H9 (cell line): ENCODE results near the gene MAPRE3. TPM values are rescaled to one million over a fixed set of nuclear protein-coding genes. Genes with fewer than 3 reads are reported as not detected.

Source experiments
- DNase-seq: peaks from one replicate; pipeline ENCODE4 v3.0.0-alpha.2; 2017
- H2AFZ ChIP-seq: one replicate; pipeline ENCODE4 v1.6.1; 2013; ENCODE audit warnings: mild to moderate bottlenecking, low read length, control low read depth, moderate library complexity
- H2AK5ac ChIP-seq: 2 replicates; pipeline ENCODE4 v1.6.1; 2013; ENCODE audit warnings: low read length, control low read depth, mixed read lengths; ENCODE audit not compliant: insufficient read length
- H2BK120ac ChIP-seq: one replicate; pipeline ENCODE4 v1.6.1; 2013; ENCODE audit warnings: low read depth, mild to moderate bottlenecking, low read length, control low read depth, inconsistent platforms; ENCODE audit not compliant: poor library complexity, severe bottlenecking
- H2BK12ac ChIP-seq: 2 replicates; pipeline ENCODE4 v1.6.1; 2013; ENCODE audit warnings: low read length, control low read depth, mixed read lengths, low read depth; ENCODE audit not compliant: insufficient read length
- H2BK15ac ChIP-seq: 2 replicates; pipeline ENCODE4 v1.6.1; 2013; ENCODE audit warnings: low read depth, low read length, control low read depth
- H2BK20ac ChIP-seq: one replicate; pipeline ENCODE4 v1.6.1; 2013; ENCODE audit warnings: low read depth, mild to moderate bottlenecking, low read length, control low read depth, inconsistent platforms; ENCODE audit not compliant: poor library complexity, severe bottlenecking
- H2BK5ac ChIP-seq: 2 replicates; pipeline ENCODE4 v1.6.1; 2013; ENCODE audit warnings: low read length, control low read depth, mixed read lengths; ENCODE audit not compliant: insufficient read length
- H3K14ac ChIP-seq: 2 replicates; pipeline ENCODE4 v1.6.1; 2013; ENCODE audit warnings: low read length, control low read depth; ENCODE audit not compliant: insufficient read depth
- H3K18ac ChIP-seq: 2 replicates; pipeline ENCODE4 v1.6.1; 2013; ENCODE audit warnings: low read depth, mild to moderate bottlenecking, mixed read lengths, low read length, control low read depth; ENCODE audit not compliant: insufficient read length
- H3K23ac ChIP-seq: 2 replicates; pipeline ENCODE4 v1.6.1; 2013; ENCODE audit warnings: low read length, control low read depth, mixed read lengths, low read depth; ENCODE audit not compliant: insufficient read length
- H3K23me2 ChIP-seq: 2 replicates; pipeline ENCODE4 v1.6.1; 2013; ENCODE audit warnings: low read depth, mild to moderate bottlenecking, mixed read lengths, low read length, control low read depth; ENCODE audit not compliant: insufficient read length, poor library complexity, severe bottlenecking
- H3K27ac ChIP-seq: 2 replicates; pipeline ENCODE4 v1.5.1; 2013; ENCODE audit warnings: low read length, control low read depth, mixed read lengths, low read depth; ENCODE audit not compliant: insufficient read length
- H3K27me3 ChIP-seq: 2 replicates; pipeline ENCODE4 v1.6.1; 2013; ENCODE audit warnings: low read length, control low read depth, inconsistent platforms; ENCODE audit not compliant: insufficient read depth
- H3K4ac ChIP-seq: 2 replicates; pipeline ENCODE4 v1.6.1; 2013; ENCODE audit warnings: low read depth, mild to moderate bottlenecking, control low read depth, inconsistent platforms, low read length, moderate library complexity
- H3K4me1 ChIP-seq: 2 replicates; pipeline ENCODE4 v1.6.1; 2013; ENCODE audit warnings: low read length, control low read depth, inconsistent platforms; ENCODE audit not compliant: insufficient read depth
- H3K4me2 ChIP-seq: 2 replicates; pipeline ENCODE4 v1.6.1; 2013; ENCODE audit warnings: low read length, control low read depth, mixed read lengths; ENCODE audit not compliant: insufficient read length, insufficient read depth
- H3K56ac ChIP-seq: 2 replicates; pipeline ENCODE4 v1.6.1; 2013; ENCODE audit warnings: low read depth, mild to moderate bottlenecking, mixed read lengths, low read length, control low read depth; ENCODE audit not compliant: insufficient read length
- H3K79me1 ChIP-seq: 2 replicates; pipeline ENCODE4 v1.6.1; 2013; ENCODE audit warnings: low read depth, mild to moderate bottlenecking, moderate library complexity, low read length, control low read depth, inconsistent platforms; ENCODE audit not compliant: insufficient read depth, poor library complexity, severe bottlenecking
- H3K79me2 ChIP-seq: 2 replicates; pipeline ENCODE4 v1.6.1; 2013; ENCODE audit warnings: low read length, control low read depth, inconsistent platforms; ENCODE audit not compliant: insufficient read depth
- H3K9ac ChIP-seq: 2 replicates; pipeline ENCODE4 v1.6.1; 2013; ENCODE audit warnings: low read length, control low read depth, mixed read lengths; ENCODE audit not compliant: insufficient read length; ENCODE audit errors: extremely low read depth
- H3K9me3 ChIP-seq: one replicate; pipeline ENCODE4 v1.6.1; 2013; ENCODE audit warnings: low read depth, low read length, inconsistent platforms; ENCODE audit not compliant: control insufficient read depth
- H3T11ph ChIP-seq: one replicate; pipeline ENCODE4 v1.6.1; 2013; ENCODE audit warnings: mild to moderate bottlenecking, low read length, control low read depth, inconsistent platforms
- H4K20me1 ChIP-seq: one replicate; pipeline ENCODE4 v1.6.1; 2013; ENCODE audit not compliant: control insufficient read depth, insufficient read length, insufficient read depth
- H4K5ac ChIP-seq: 2 replicates; pipeline ENCODE4 v1.6.1; 2013; ENCODE audit warnings: low read depth, mild to moderate bottlenecking, mixed read lengths, low read length, control low read depth; ENCODE audit not compliant: insufficient read length
- H4K8ac ChIP-seq: replicated peaks from 2 replicates; pipeline ENCODE4 v1.6.1; 2013; ENCODE audit warnings: low read length, control low read depth, mixed read lengths, low read depth; ENCODE audit not compliant: insufficient read length
- H4K91ac ChIP-seq: 2 replicates; pipeline ENCODE4 v1.6.1; 2013; ENCODE audit warnings: low read depth, mild to moderate bottlenecking, moderate library complexity, mixed read lengths, low read length, control low read depth; ENCODE audit not compliant: insufficient read length
- H3K27ac Mint-ChIP-seq, 3 experiments: 2 replicates in 2 of 3; 3 replicates in 1 of 3; pipeline ENCODE4 v1.8.0; 2020 to 2021; ENCODE audit warnings: mixed read lengths in 3 of 3, mild to moderate bottlenecking in 1 of 3, moderate library complexity in 1 of 3
- H3K27me3 Mint-ChIP-seq: 2 replicates; pipeline ENCODE4 v1.8.0; 2021; ENCODE audit warnings: low read depth, mild to moderate bottlenecking, moderate library complexity, mixed read lengths
- H3K36me3 Mint-ChIP-seq, 3 experiments: 2 replicates in 2 of 3; 3 replicates in 1 of 3; pipeline ENCODE4 v1.8.0; 2020 to 2021; ENCODE audit warnings: low read depth in 3 of 3, mixed read lengths in 3 of 3; ENCODE audit not compliant: insufficient read depth in 1 of 3
- H3K4me1 Mint-ChIP-seq, 2 experiments: 2 replicates each; pipeline ENCODE4 v1.8.0; 2020; ENCODE audit warnings: mixed read lengths in 2 of 2
- H3K4me3 Mint-ChIP-seq, 2 experiments: 2 replicates in 1 of 2; 3 replicates in 1 of 2; pipeline ENCODE4 v1.8.0; 2020 to 2021; ENCODE audit warnings: mild to moderate bottlenecking in 2 of 2, mixed read lengths in 2 of 2, moderate library complexity in 1 of 2
- H3K9me3 Mint-ChIP-seq, 2 experiments: 2 replicates in 1 of 2; 3 replicates in 1 of 2; pipeline ENCODE4 v1.8.0; 2020; ENCODE audit warnings: mild to moderate bottlenecking in 2 of 2, mixed read lengths in 2 of 2, moderate library complexity in 1 of 2
- CTCF ChIP-seq: fragments of 200-600 bp; sonication (generic); conservative IDR thresholded peaks from 3 replicates; pipeline ENCODE4 v1.8.0; 2021; ENCODE audit warnings: antibody characterized with exemption, mild to moderate bottlenecking
- WGBS: extraction: QIAGEN DNeasy Blood & Tissue Kit; methylation state at CpG from one replicate; pipeline ENCODE4 v1.1.7; 2013; ENCODE audit warnings: missing lambda C conversion rate, low lambda C conversion rate, mixed read lengths; ENCODE audit not compliant: insufficient read length; ENCODE audit errors: extremely low coverage; 5-methylcytosine and 5-hydroxymethylcytosine counted together
- total RNA-seq: library from RNA; stranded (reverse); gene quantifications from 2 replicates; pipeline ENCODE4 v1.2.1, GENCODE V29; 2021

Gene MAPRE3
- total RNA-seq, 1 experiment from 2014 or later = 2.0 TPM

- Histone ChIP-seq H3K4ac (no peak overlapping the region), H4K91ac (no peak overlapping the region), H2AK5ac (no peak overlapping the region), H2BK120ac (no peak overlapping the region), H3K4me2 (no peak overlapping the region), H4K8ac (no peak overlapping the region), H3K27me3 (no peaks in the 10 kb centered on the region), H3K9me3 (no peaks in the 10 kb centered on the region), H4K20me1 (no peaks in the 10 kb centered on the region), H3K14ac (no peak overlapping the region), H3K9ac (no peak overlapping the region), H3K27ac (no peak overlapping the region), H2BK5ac (no peak overlapping the region), H2BK12ac (no peak overlapping the region), H3T11ph (no peak overlapping the region), H2AFZ (no peak overlapping the region), H3K23me2 (no peaks in the 10 kb centered on the region), H2BK20ac (no peak overlapping the region), H3K4me1 (no peaks in the 10 kb centered on the region), H3K56ac (no peak overlapping the region), H3K23ac (no peak overlapping the region), H3K79me1 (no peaks in the 10 kb centered on the region), H4K5ac (no peak overlapping the region), H2BK15ac (no peak overlapping the region), H3K79me2 (no peaks in the 10 kb centered on the region), H3K18ac (no peak overlapping the region)
- no peak overlapping the region for H3K4me3 Mint-ChIP-seq
- no peaks in the 10 kb centered on the region for H3K9me3 Mint-ChIP-seq
- H3K36me3 Mint-ChIP-seq = peaks cover 0 to 6% (median 0%) of the 10 kb centered on the region in 3 experiments; a peak in 1 of 7 replicates
- peaks cover 4 to 8% of the 10 kb centered on the region in 2 experiments; a peak in 2 of 4 replicates for H3K4me1 Mint-ChIP-seq
- peaks cover 12% of the 10 kb centered on the region for H3K27me3 Mint-ChIP-seq
- no peak for TF ChIP-seq CTCF
- no peak for DNase-seq
- WGBS = no CpG with 5 or more reads among the region's 3 CpGs
- H3K27ac Mint-ChIP-seq = no peak overlapping the region
Measured at GRCh38 chr2:26934985-26935384, 35.5 kb upstream of the MAPRE3 start.
